ENCODE measurements around the gene HYAL4. TPM values are rescaled to one million over a fixed set of nuclear protein-coding genes. Genes with fewer than 3 reads are reported as not detected.
"Not testable (repeated sequence)": the region's sequence is repeated elsewhere in the genome, so short reads cannot be mapped to it uniquely, and the experiment has no call there.

Gene HYAL4
- total RNA-seq, 1 experiment from 2014 or later = not detected

- no peak for DNase-seq (ENCODE audit: low read depth, low spot score)
- no peak for ATAC-seq
Observed at GRCh38 chr7:123847868-123848267, 2.9 kb downstream of the HYAL4 start.

GRCh38 chr7:123849855-123850254 is 4.9 kb downstream of the HYAL4 start:
- H3K9me3 ChIP-seq (ENCODE audit: control insufficient read depth, insufficient read depth, low read depth, low read length) = no peaks in the 10 kb centered on the region
- DNase-seq (ENCODE audit: low read depth, low spot score) (no peak), ATAC-seq (no peak)
- CTCF ChIA-PET = interaction anchor here (0.6 kb wide), 1 partner anchor 106 kb away, joined by 3 read pairs; no protein-coding TSS in a partner anchor
- H3K27ac ChIP-seq (ENCODE audit: low read length) = no peak overlapping the region
- no TSS peak for BruUV-seq (replicated peaks)
- no peaks in the 10 kb centered on the region for H3K27me3 ChIP-seq (ENCODE audit: control insufficient read depth, insufficient read depth, low read length)
- H3K4me3 ChIP-seq (ENCODE audit: low read depth in 2 of 2, low read length in 2 of 2) = no peak overlapping the region
- intact Hi-C loops (cut with micrococcal nuclease; ENCODE audit: unreplicated experiment) (no loop called here), in situ Hi-C loops (cut with HindIII; ENCODE audit: low pct_unique_long_range_greater_than_20kb, low sequenced_read_pairs) (no loop called here)
- H3K4me1 ChIP-seq (ENCODE audit: control insufficient read depth, insufficient read depth, low read length) = no peaks in the 10 kb centered on the region
- POLR2A ChIA-PET = no interaction called here
- TF ChIP-seq TCF7L2 (IDR thresholded peaks at IDR 0.05; ENCODE audit: low read depth, low read length) (no peak), REST (IDR thresholded peaks at IDR 0.05; ENCODE audit: insufficient read depth in 1 of 2, low read depth in 2 of 2, low read length in 1 of 2) (no peak), POLR2AphosphoS5 (IDR thresholded peaks at IDR 0.05; ENCODE audit: low read depth, low read length) (no peak), CTCF (IDR thresholded peaks at IDR 0.05) (no peak), SIN3A (IDR thresholded peaks at IDR 0.05; ENCODE audit: borderline replicate concordance, insufficient read depth, low read depth, low read length) (no peak)
- no peaks in the 10 kb centered on the region for H3K36me3 ChIP-seq (ENCODE audit: control insufficient read depth, insufficient read depth, low read length)

More at GRCh38 chr7:123847868-123848267, 2.9 kb downstream of the HYAL4 start:
- intact Hi-C loops (cut with micrococcal nuclease; ENCODE audit: unreplicated experiment) (no loop called here), in situ Hi-C loops (cut with HindIII; ENCODE audit: low pct_unique_long_range_greater_than_20kb, low sequenced_read_pairs) (no loop called here)
- BruUV-seq (replicated peaks) = no TSS peak
- TF ChIP-seq SIN3A (IDR thresholded peaks at IDR 0.05; ENCODE audit: borderline replicate concordance, insufficient read depth, low read depth, low read length) = no peak
- no peak for TF ChIP-seq POLR2AphosphoS5 (IDR thresholded peaks at IDR 0.05; ENCODE audit: low read depth, low read length)
- TF ChIP-seq CTCF (IDR thresholded peaks at IDR 0.05) = no peak
- no peak for TF ChIP-seq TCF7L2 (IDR thresholded peaks at IDR 0.05; ENCODE audit: low read depth, low read length)
- no peak for TF ChIP-seq REST (IDR thresholded peaks at IDR 0.05; ENCODE audit: insufficient read depth in 1 of 2, low read depth in 2 of 2, low read length in 1 of 2)
- Histone ChIP-seq H3K9me3 (ENCODE audit: control insufficient read depth, insufficient read depth, low read depth, low read length) (no peaks in the 10 kb centered on the region), H3K36me3 (ENCODE audit: control insufficient read depth, insufficient read depth, low read length) (no peaks in the 10 kb centered on the region), H3K27me3 (ENCODE audit: control insufficient read depth, insufficient read depth, low read length) (no peaks in the 10 kb centered on the region), H3K4me3 (ENCODE audit: low read depth in 2 of 2, low read length in 2 of 2) (no peak overlapping the region), H3K4me1 (ENCODE audit: control insufficient read depth, insufficient read depth, low read length) (no peaks in the 10 kb centered on the region), H3K27ac (ENCODE audit: low read length) (no peak overlapping the region)
- CTCF ChIA-PET = no interaction called here
- POLR2A ChIA-PET = no interaction called here

- DNase-seq (ENCODE audit: low read depth, low spot score); in situ Hi-C loops (cut with HindIII; ENCODE audit: low pct_unique_long_range_greater_than_20kb, low sequenced_read_pairs); BruUV-seq (replicated peaks); POLR2A ChIA-PET; H3K4me3 ChIP-seq (ENCODE audit: low read depth in 2 of 2, low read length in 2 of 2); H3K27ac ChIP-seq (ENCODE audit: low read length); H3K9me3 ChIP-seq (ENCODE audit: control insufficient read depth, insufficient read depth, low read depth, low read length); intact Hi-C loops (cut with micrococcal nuclease; ENCODE audit: unreplicated experiment); CTCF ChIA-PET; H3K4me1 ChIP-seq (ENCODE audit: control insufficient read depth, insufficient read depth, low read length); H3K27me3 ChIP-seq (ENCODE audit: control insufficient read depth, insufficient read depth, low read length); ATAC-seq; H3K36me3 ChIP-seq (ENCODE audit: control insufficient read depth, insufficient read depth, low read length): not testable (repeated sequence)
Observed at GRCh38 chr7:123851404-123851803, 6.4 kb downstream of the HYAL4 start.

- H3K4me3 ChIP-seq (ENCODE audit: low read depth in 2 of 2, low read length in 2 of 2); POLR2A ChIA-PET; H3K4me1 ChIP-seq (ENCODE audit: control insufficient read depth, insufficient read depth, low read length); DNase-seq (ENCODE audit: low read depth, low spot score); BruUV-seq (replicated peaks); H3K9me3 ChIP-seq (ENCODE audit: control insufficient read depth, insufficient read depth, low read depth, low read length); CTCF ChIA-PET; ATAC-seq; H3K27me3 ChIP-seq (ENCODE audit: control insufficient read depth, insufficient read depth, low read length); intact Hi-C loops (cut with micrococcal nuclease; ENCODE audit: unreplicated experiment); H3K36me3 ChIP-seq (ENCODE audit: control insufficient read depth, insufficient read depth, low read length); H3K27ac ChIP-seq (ENCODE audit: low read length); in situ Hi-C loops (cut with HindIII; ENCODE audit: low pct_unique_long_range_greater_than_20kb, low sequenced_read_pairs): not testable (repeated sequence)
Observed at GRCh38 chr7:123854291-123854690, 9.3 kb downstream of the HYAL4 start.

All from Panc1 (cell line).